ENCODE data around the gene AGTRAP. TPM values are rescaled to one million over a fixed set of nuclear protein-coding genes. Genes with fewer than 3 reads are reported as not detected.

Gene AGTRAP
- total and polyA plus RNA-seq, 3 experiments from 2014 or later: 9.7 to 103 (median 10.6) TPM

DNA sequence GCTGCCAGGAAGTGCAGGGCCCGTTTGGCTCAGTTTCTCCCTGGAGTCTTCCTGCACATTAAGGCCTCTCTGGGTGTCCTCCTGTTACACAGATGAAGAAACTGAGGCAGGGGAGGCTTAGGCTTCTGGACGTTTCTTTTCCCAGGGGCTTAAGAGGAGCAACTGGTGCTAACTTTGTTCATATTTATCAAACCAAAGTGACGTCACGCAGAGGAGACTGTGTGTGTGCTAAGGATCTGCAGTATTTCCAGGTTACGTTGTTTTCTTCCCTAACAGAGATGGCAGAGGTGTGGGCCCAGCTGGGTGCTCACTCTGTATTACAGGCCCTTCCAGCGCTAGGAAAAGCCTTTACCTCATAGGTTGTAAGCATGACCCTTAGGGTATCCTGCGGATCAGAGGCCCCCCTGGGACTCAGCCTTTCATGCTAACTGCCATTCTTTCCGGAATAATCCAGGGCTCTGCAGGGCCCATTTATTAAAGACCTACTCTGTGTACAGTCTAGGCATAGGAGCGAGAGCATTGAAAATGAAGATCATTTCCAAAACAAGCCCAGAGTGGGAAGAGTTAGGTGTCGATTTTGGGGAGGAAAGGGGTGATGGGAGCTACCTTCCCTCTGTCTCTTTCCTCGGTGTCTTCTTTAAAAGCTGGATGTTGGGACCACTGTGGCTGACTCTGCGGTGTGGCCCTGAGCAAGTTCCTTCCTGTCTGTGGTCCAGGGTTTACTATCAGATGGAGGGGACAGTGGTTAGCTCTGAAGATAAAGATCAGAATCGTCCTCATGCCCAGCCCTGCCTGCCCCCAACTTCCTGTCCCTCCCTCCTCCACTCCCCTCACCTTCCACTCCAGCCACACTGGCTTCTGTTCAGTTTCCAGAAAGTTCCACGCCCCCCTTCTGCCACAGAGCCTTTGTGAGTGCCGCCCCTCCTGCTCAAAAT lies 4.6 kb downstream of the AGTRAP start:
- Histone ChIP-seq H3K4me1 (ENCODE audit: insufficient read depth, low read length) (peaks cover 62% of the 10 kb centered on the region), H3K36me3 (ENCODE audit: insufficient read depth, low read length) (no peaks in the 10 kb centered on the region), H3K9me3 (ENCODE audit: low read length) (no peaks in the 10 kb centered on the region), H3K27me3 (ENCODE audit: insufficient read depth, low read length, poor library complexity, severe bottlenecking) (no peaks in the 10 kb centered on the region), H3K4me3 (ENCODE audit: low read length) (peak overlapping the region; percentile 40), H3K27ac (ENCODE audit: low read depth, low read length) (peak overlapping the region; percentile 51)
- Mint-ChIP-seq H3K27ac (peak overlapping the region; percentile 59 to 89 (median 71)), H3K27me3 (no peaks in the 10 kb centered on the region), H3K4me3 (peak overlapping the region; percentile 63 to 88 (median 77)), H3K9me3 (no peaks in the 10 kb centered on the region), H3K36me3 (peaks cover 0 to 11% (median 0%) of the 10 kb centered on the region in 3 donors), H3K4me1 (peaks cover 61 to 71% (median 62%) of the 10 kb centered on the region in 3 donors)
- CTCF ChIA-PET: interaction anchor here (1.2 to 2.5 kb wide), 5 partner anchors 9 to 97 kb away, joined by 3 to 8 read pairs (median 3); no protein-coding TSS in a partner anchor
- peak in 3 of 5 donors; percentile 21 to 52 (median 36) for DNase-seq
- POLR2A ChIA-PET: interaction anchor here (0.9 to 1.0 kb wide), 2 partner anchors 21 to 77 kb away, joined by 3 to 4 read pairs; partner anchors contain the start of gene FBXO6

DNA sequence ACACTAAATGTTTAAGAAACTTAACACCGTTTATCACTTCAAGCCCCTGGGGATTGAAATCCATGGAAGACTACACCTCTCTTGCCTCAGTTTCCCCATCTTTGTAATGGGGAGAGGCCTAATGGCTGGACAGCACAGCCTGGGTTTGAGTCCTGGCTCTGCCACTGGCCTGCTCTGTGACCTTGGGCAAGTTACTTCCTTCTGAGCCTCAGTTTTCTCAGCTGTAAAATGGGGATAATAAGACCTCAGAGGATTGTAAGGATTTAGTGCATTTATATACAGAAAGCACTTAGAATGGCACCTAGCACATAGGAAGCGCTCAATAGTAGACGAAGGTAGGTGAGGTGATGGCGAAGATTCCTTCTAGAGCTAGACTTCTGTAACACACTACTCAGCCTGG lies 5.5 kb downstream of the AGTRAP start:
- no peak for DNase-seq
- Histone ChIP-seq H3K27ac (ENCODE audit: low read depth, low read length) (no peak overlapping the region), H3K9me3 (ENCODE audit: low read length) (no peaks in the 10 kb centered on the region), H3K27me3 (ENCODE audit: insufficient read depth, low read length, poor library complexity, severe bottlenecking) (no peaks in the 10 kb centered on the region), H3K4me3 (ENCODE audit: low read length) (peak overlapping the region; percentile 40), H3K36me3 (ENCODE audit: insufficient read depth, low read length) (peaks cover 3% of the 10 kb centered on the region), H3K4me1 (ENCODE audit: insufficient read depth, low read length) (peaks cover 58% of the 10 kb centered on the region)
- peaks cover 65 to 68% (median 65%) of the 10 kb centered on the region in 3 donors for H3K4me1 Mint-ChIP-seq
- ChIA-PET CTCF (interaction anchor here (2.5 kb wide), 1 partner anchor 22 kb away, joined by 8 read pairs; no protein-coding TSS in a partner anchor), POLR2A (no interaction called here)
- no peaks in the 10 kb centered on the region for H3K9me3 Mint-ChIP-seq
- H3K27ac Mint-ChIP-seq: peak overlapping the region in 3 of 8 donors; percentile 47 to 89 (median 61)
- no peaks in the 10 kb centered on the region for H3K27me3 Mint-ChIP-seq
- peak overlapping the region in 6 of 7 donors; percentile 63 to 83 (median 80) for H3K4me3 Mint-ChIP-seq
- H3K36me3 Mint-ChIP-seq: peaks cover under 1 to 17% (median 2%) of the 10 kb centered on the region in 3 donors

DNA sequence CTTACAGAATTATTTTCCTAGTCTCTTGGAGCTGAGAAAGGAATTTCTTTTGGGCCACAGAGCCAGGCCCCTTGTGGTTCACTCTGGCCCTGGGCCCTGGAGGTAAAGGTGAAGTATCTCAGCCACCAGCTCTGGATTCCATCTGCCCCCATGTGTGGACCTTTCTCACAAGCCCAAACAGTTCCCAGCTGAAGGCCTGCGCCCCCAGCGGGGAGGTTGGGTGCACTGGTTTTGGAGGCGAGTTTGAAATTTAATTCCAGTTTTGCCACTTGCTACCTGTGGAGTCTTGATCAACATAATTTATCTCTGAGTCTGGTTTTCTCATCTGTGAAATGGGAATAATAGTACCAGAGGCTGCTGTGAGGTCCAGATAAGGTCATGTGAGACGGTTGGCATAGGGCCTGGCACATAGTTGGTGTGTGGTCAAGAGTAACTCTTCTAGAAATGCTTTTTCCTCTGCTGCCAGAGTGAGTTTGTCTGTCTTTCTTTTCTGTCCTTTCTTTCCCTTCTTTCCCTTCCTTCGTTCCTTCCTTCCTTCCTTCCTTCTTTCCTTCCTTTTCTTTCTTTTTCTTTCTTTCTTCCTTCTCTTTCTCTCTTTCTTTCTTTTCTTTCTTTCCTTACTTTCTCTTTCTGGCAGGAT lies 6.1 kb downstream of the AGTRAP start:
- no peaks in the 10 kb centered on the region for H3K27me3 Mint-ChIP-seq
- H3K27me3 ChIP-seq (ENCODE audit: insufficient read depth, low read length, poor library complexity, severe bottlenecking): no peaks in the 10 kb centered on the region
- H3K9me3 ChIP-seq (ENCODE audit: low read length): no peaks in the 10 kb centered on the region
- CTCF ChIA-PET: interaction anchor here (2.5 kb wide), 1 partner anchor 23 kb away, joined by 8 read pairs; no protein-coding TSS in a partner anchor
- no peak for DNase-seq
- POLR2A ChIA-PET: no interaction called here
- H3K27ac ChIP-seq (ENCODE audit: low read depth, low read length): no peak overlapping the region
- peaks cover 6% of the 10 kb centered on the region for H3K36me3 ChIP-seq (ENCODE audit: insufficient read depth, low read length)
- no peak overlapping the region for H3K4me3 ChIP-seq (ENCODE audit: low read length)
- peak overlapping the region in 4 of 8 donors; percentile 6 to 70 (median 33) for H3K27ac Mint-ChIP-seq
- peaks cover 5 to 22% (median 8%) of the 10 kb centered on the region in 3 donors for H3K36me3 Mint-ChIP-seq
- peaks cover 64 to 69% (median 64%) of the 10 kb centered on the region in 3 donors for H3K4me1 Mint-ChIP-seq
- H3K4me1 ChIP-seq (ENCODE audit: insufficient read depth, low read length): peaks cover 54% of the 10 kb centered on the region
- H3K9me3 Mint-ChIP-seq: no peaks in the 10 kb centered on the region
- peak overlapping the region; percentile 23 to 83 (median 40) for H3K4me3 Mint-ChIP-seq

DNA sequence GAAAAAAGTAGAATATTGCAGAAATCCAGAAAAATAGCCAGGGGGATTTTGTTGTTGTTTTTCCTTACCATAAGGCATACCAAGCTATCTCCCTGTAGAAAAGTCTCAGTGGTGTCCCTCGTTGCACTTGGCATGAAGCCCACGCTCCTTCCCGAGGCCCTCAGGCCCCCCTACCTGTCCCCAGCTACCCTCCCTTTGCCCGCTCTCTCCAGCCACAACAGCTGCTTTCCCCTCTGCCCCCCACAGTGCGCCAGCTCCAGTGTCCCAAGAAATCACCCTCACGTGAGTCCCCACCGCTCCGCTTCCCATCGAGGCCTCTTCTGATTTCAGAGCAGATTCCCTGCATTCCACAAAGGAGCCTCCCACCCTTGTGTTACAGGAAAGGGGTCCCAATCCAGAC lies 8.4 kb downstream of the AGTRAP start:
- Histone ChIP-seq H3K27me3 (ENCODE audit: insufficient read depth, low read length, poor library complexity, severe bottlenecking) (no peaks in the 10 kb centered on the region), H3K4me1 (ENCODE audit: insufficient read depth, low read length) (peaks cover 42% of the 10 kb centered on the region), H3K36me3 (ENCODE audit: insufficient read depth, low read length) (peaks cover 6% of the 10 kb centered on the region), H3K27ac (ENCODE audit: low read depth, low read length) (no peak overlapping the region), H3K9me3 (ENCODE audit: low read length) (no peaks in the 10 kb centered on the region), H3K4me3 (ENCODE audit: low read length) (no peak overlapping the region)
- POLR2A ChIA-PET: no interaction called here
- H3K4me1 Mint-ChIP-seq: peaks cover 47 to 53% (median 48%) of the 10 kb centered on the region in 3 donors
- peak overlapping the region in 1 of 7 donors; percentile 27 for H3K4me3 Mint-ChIP-seq
- no peaks in the 10 kb centered on the region for H3K27me3 Mint-ChIP-seq
- H3K36me3 Mint-ChIP-seq: peaks cover 8 to 36% (median 8%) of the 10 kb centered on the region in 3 donors
- H3K9me3 Mint-ChIP-seq: no peaks in the 10 kb centered on the region
- DNase-seq: no peak
- CTCF ChIA-PET: interaction anchor here (2.2 kb wide), 1 partner anchor 94 kb away, joined by 6 read pairs; no protein-coding TSS in a partner anchor
- peak overlapping the region in 1 of 8 donors; percentile 48 for H3K27ac Mint-ChIP-seq

DNA sequence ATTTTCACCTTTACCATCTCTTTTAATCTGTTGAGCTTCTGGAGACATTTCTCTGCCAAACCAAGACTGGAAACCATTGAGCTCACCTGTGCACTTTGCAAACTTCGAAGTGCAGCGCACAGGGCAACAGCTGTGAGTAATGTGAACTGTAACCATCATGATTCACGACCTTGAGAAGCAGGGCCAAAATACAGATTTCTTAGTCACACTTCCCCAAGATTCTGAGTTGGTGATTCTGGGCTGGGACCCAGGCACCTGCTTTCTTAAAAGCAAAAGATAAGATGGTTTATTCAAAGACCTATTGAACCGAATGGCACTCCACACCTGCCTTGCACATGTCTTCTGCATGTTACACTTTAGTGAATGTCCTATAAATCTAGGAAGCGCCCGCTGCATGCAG lies 10.2 kb downstream of the AGTRAP start:
- CTCF ChIA-PET: interaction anchor here (0.7 kb wide), 1 partner anchor 27 kb away, joined by 3 read pairs; no protein-coding TSS in a partner anchor
- Mint-ChIP-seq H3K9me3 (no peaks in the 10 kb centered on the region), H3K27me3 (no peaks in the 10 kb centered on the region), H3K36me3 (peaks cover 8 to 52% (median 8%) of the 10 kb centered on the region in 3 donors), H3K4me1 (peaks cover 31 to 36% (median 32%) of the 10 kb centered on the region in 3 donors), H3K27ac (peak overlapping the region in 1 of 8 donors; percentile 17), H3K4me3 (no peak overlapping the region)
- H3K4me1 ChIP-seq (ENCODE audit: insufficient read depth, low read length): peaks cover 24% of the 10 kb centered on the region
- H3K9me3 ChIP-seq (ENCODE audit: low read length): no peaks in the 10 kb centered on the region
- POLR2A ChIA-PET: no interaction called here
- H3K27me3 ChIP-seq (ENCODE audit: insufficient read depth, low read length, poor library complexity, severe bottlenecking): no peaks in the 10 kb centered on the region
- peaks cover 6% of the 10 kb centered on the region for H3K36me3 ChIP-seq (ENCODE audit: insufficient read depth, low read length)
- no peak overlapping the region for H3K27ac ChIP-seq (ENCODE audit: low read depth, low read length)
- DNase-seq: no peak
- no peak overlapping the region for H3K4me3 ChIP-seq (ENCODE audit: low read length)

DNA sequence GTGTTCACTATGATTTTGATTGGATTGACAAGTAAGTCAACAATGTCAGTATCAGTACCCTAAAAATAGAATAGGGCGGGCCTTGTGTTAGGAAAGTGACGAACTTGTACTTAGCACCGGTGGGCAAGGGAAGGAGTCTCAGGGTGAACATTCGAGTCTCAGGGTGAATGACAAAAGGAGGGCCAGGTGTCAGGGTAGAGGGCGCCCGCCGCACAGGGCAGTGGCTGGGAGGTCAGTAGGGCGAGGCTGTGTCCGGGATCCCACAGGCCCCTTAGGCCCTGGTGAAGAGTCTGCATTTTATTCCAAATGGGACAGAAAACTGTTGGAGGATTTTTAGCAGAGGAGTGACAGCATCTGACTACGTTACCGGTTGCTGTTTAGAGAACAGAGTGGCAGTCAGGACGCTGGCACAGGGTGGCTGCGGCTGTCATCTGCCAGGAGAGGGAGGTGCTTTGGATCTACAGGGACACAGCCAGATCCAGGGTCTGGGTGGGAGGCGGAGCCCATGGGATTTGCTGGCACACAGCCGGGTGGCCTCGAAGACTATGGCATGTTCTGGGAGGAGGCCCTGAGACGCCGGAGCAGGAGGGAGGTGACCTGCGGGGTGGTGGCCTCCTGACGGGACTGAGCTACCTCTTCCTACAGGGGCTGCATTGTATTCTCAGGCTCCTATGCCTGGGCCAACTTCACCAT lies 11.0 kb downstream of the AGTRAP start:
- POLR2A ChIA-PET: no interaction called here
- H3K27me3 ChIP-seq (ENCODE audit: insufficient read depth, low read length, poor library complexity, severe bottlenecking): no peaks in the 10 kb centered on the region
- no peaks in the 10 kb centered on the region for H3K27me3 Mint-ChIP-seq
- no peaks in the 10 kb centered on the region for H3K9me3 ChIP-seq (ENCODE audit: low read length)
- no peak for DNase-seq
- H3K36me3 Mint-ChIP-seq: peaks cover 8 to 56% (median 8%) of the 10 kb centered on the region in 3 donors
- no peaks in the 10 kb centered on the region for H3K9me3 Mint-ChIP-seq
- no peak overlapping the region for H3K4me3 ChIP-seq (ENCODE audit: low read length)
- H3K36me3 ChIP-seq (ENCODE audit: insufficient read depth, low read length): peaks cover 6% of the 10 kb centered on the region
- H3K27ac Mint-ChIP-seq: peak overlapping the region in 2 of 8 donors; percentile 15 to 64
- H3K4me1 Mint-ChIP-seq: peaks cover 23 to 29% (median 24%) of the 10 kb centered on the region in 3 donors
- H3K4me3 Mint-ChIP-seq: peak overlapping the region in 1 of 7 donors; percentile 72
- peaks cover 16% of the 10 kb centered on the region for H3K4me1 ChIP-seq (ENCODE audit: insufficient read depth, low read length)
- CTCF ChIA-PET: no interaction called here
- H3K27ac ChIP-seq (ENCODE audit: low read depth, low read length): no peak overlapping the region

DNA sequence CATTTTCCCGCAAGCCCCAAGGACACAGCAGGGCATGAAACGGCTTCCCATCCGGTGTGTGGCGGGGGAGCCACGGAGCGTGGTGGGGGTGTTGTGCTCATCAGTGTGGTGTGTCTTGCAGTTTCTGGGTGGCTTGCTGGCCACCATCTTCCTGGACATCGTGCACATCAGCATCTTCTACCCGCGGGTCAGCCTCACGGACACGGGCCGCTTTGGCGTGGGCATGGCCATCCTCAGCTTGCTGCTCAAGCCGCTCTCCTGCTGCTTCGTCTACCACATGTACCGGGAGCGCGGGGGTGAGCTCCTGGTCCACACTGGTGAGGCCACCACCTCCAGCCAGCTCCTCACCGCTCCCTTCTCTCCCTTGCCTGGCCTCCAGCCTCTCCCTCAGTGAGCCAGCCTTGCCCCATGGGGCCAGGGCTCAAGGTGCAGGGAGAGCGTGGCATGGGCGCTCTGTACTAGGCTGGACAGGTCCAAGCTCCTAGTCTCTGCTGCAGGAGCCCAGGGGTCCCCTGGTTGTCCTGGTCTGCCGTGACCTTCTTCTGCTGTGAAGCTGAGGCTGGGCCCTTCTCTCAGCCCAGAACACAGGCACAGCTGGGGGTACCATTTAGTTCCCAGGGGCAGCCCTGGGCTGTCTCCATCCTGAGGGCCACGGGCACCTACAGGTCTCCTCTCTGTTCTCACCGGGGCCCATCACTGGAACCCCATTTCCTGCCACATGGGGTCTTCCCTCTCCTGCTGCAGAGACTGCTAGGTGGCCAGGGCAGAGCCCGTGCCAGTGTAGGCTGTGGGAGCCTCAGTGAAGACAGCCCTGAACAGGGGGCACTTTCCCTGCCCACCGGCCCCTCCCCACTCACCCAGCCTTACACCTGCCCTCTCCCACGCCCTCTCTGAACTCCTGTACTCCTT lies 12.6 kb downstream of the AGTRAP start:
- POLR2A ChIA-PET: no interaction called here
- no peaks in the 10 kb centered on the region for H3K27me3 ChIP-seq (ENCODE audit: insufficient read depth, low read length, poor library complexity, severe bottlenecking)
- no peak overlapping the region for H3K4me3 ChIP-seq (ENCODE audit: low read length)
- H3K27me3 Mint-ChIP-seq: no peaks in the 10 kb centered on the region
- peaks cover 8% of the 10 kb centered on the region for H3K4me1 ChIP-seq (ENCODE audit: insufficient read depth, low read length)
- H3K9me3 Mint-ChIP-seq: no peaks in the 10 kb centered on the region
- H3K36me3 Mint-ChIP-seq: peaks cover 8 to 56% (median 8%) of the 10 kb centered on the region in 3 donors
- DNase-seq: no peak
- no peak overlapping the region for H3K27ac ChIP-seq (ENCODE audit: low read depth, low read length)
- peak overlapping the region in 2 of 7 donors; percentile 41 to 54 for H3K4me3 Mint-ChIP-seq
- H3K4me1 Mint-ChIP-seq: peaks cover 15 to 25% (median 15%) of the 10 kb centered on the region in 3 donors
- H3K36me3 ChIP-seq (ENCODE audit: insufficient read depth, low read length): peaks cover 6% of the 10 kb centered on the region
- H3K9me3 ChIP-seq (ENCODE audit: low read length): no peaks in the 10 kb centered on the region
- CTCF ChIA-PET: no interaction called here
- peak overlapping the region in 6 of 8 donors; percentile 36 to 89 (median 69) for H3K27ac Mint-ChIP-seq
